HG02884 (cell line): ENCODE measurements around the gene OR2B6.
"Not testable (repeated sequence)": the region's sequence is repeated elsewhere in the genome, so short reads cannot be mapped to it uniquely, and the experiment has no call there.

Experiments
- ATAC-seq: cut with Tn5 transposase; IDR thresholded peaks from one replicate; pipeline ENCODE4 v1.9.1; 2021; ENCODE audit warnings: mild to moderate bottlenecking, moderate library complexity; ENCODE audit not compliant: unreplicated experiment

Gene OR2B6

GRCh38 chr6:27956941-27957340 lies at the start of gene OR2B6:
Gene OR2B6 (plus strand): TSS chr6:27957241. CDS start chr6:27957241, 0 bp downstream.
- no peak for ATAC-seq

- no peak for ATAC-seq
Measured at GRCh38 chr6:27908017-27908416, 49.0 kb upstream of the OR2B6 start.

- no peak for ATAC-seq
Measured at GRCh38 chr6:27911956-27912446, 45.0 kb upstream of the OR2B6 start, which contains the start of gene OR2B2. Gene OR2B2 (minus strand): TSS chr6:27912396. CDS start chr6:27912319, 77 bp downstream.

- no peak for ATAC-seq
Measured at GRCh38 chr6:27922949-27923348, 34.1 kb upstream of the OR2B6 start.

- ATAC-seq = no peak
Measured at GRCh38 chr6:27924179-27924578, 32.9 kb upstream of the OR2B6 start.

GRCh38 chr6:27928041-27928440 lies 29.0 kb upstream of the OR2B6 start:
- ATAC-seq = not testable (repeated sequence)

- not testable (repeated sequence) for ATAC-seq
Measured at GRCh38 chr6:27929930-27930329, 27.1 kb upstream of the OR2B6 start.

- no peak for ATAC-seq
Measured at GRCh38 chr6:27931209-27931608, 25.8 kb upstream of the OR2B6 start.

- no peak for ATAC-seq
Measured at GRCh38 chr6:27940766-27941165, 16.3 kb upstream of the OR2B6 start.

GRCh38 chr6:27943072-27943471 lies 14.0 kb upstream of the OR2B6 start:
- not testable (repeated sequence) for ATAC-seq

- no peak for ATAC-seq
Measured at GRCh38 chr6:27948237-27948636, 8.8 kb upstream of the OR2B6 start.

- ATAC-seq = no peak
Measured at GRCh38 chr6:27951040-27951439, 6.0 kb upstream of the OR2B6 start.

GRCh38 chr6:27957516-27957915 lies 475 bp downstream of the OR2B6 start:
- no peak for ATAC-seq

- ATAC-seq = no peak
Measured at GRCh38 chr6:27962506-27962905, 5.5 kb downstream of the OR2B6 start.

GRCh38 chr6:27966044-27966443 lies 9.0 kb downstream of the OR2B6 start:
- no peak for ATAC-seq

- no peak for ATAC-seq
Measured at GRCh38 chr6:27966816-27967426, 9.9 kb downstream of the OR2B6 start.

- no peak for ATAC-seq
Measured at GRCh38 chr6:27970444-27970843, 13.4 kb downstream of the OR2B6 start.

GRCh38 chr6:27972750-27973149 lies 15.7 kb downstream of the OR2B6 start:
- ATAC-seq = no peak

GRCh38 chr6:27977387-27977786 lies 20.3 kb downstream of the OR2B6 start:
- no peak for ATAC-seq

GRCh38 chr6:27978705-27979104 lies 21.7 kb downstream of the OR2B6 start:
- no peak for ATAC-seq

GRCh38 chr6:27980111-27980510 lies 23.1 kb downstream of the OR2B6 start:
- no peak for ATAC-seq

- no peak for ATAC-seq
Measured at GRCh38 chr6:27986928-27987725, 30.1 kb downstream of the OR2B6 start.
